GM21717 (cell line): ENCODE data around the gene CROT.

Experiments used
- ATAC-seq: cut with Tn5 transposase; IDR thresholded peaks from one replicate; pipeline ENCODE4 v1.9.1; 2021; ENCODE audit warnings: mild to moderate bottlenecking, moderate library complexity; ENCODE audit not compliant: unreplicated experiment

The CROT gene

DNA sequence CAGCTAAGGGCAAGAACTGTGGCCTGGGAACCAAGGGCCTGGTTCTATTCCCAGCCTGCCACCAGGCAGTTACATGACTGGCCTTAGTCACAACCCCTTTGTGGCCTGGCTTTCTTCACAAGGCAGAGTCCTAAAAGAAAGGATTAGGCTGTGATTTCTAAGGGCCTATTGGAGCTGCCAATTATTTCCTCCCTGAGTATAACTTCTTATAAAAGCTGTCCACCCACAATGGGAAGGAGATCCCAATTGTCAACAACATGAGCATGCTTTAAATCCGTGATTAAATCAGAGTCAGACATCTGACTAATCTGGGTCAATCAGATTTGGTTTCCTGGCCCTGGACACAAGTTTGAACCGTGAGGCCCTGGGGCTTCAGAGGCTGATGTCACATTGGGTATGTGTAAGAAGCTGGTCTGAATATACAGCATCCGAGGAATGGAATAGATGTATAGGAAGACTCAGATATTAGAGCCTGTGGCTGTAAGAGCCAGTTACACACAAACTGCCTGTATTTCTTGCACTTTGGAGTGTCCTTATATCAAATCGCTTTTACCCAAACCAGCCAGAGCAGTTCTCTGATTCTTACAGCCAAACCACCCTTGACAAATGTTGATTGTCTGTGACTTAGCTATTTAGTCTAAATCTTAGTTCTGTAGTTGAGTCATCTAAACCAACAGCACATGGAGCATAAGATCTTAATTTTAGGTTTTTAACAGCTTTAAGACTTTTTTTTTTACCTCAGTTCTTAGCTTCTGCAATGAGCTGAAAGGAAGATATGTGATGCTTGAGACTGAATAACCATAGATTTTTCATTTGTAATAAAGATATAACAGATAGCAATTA, 68.7 kb downstream of the CROT start:
- ATAC-seq = no peak

DNA sequence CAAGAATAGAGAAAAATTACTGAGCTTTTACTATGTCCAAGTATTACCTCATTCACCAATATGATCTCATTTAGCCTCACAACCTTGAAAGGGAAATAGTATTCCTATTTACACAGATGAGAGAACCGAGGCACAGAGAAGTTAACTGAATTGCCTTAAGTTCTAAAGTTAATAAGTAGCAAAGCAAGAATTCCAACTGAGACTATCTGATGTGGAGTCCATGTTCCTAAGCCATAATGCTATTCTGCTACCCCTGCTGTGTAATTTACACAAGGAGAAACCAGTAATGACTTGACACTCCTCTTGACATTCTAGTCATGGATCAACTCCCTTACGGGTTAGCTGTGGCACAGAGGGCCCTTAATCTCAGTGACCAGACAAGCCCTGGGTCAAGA, 69.3 kb downstream of the CROT start:
- ATAC-seq = no peak

DNA sequence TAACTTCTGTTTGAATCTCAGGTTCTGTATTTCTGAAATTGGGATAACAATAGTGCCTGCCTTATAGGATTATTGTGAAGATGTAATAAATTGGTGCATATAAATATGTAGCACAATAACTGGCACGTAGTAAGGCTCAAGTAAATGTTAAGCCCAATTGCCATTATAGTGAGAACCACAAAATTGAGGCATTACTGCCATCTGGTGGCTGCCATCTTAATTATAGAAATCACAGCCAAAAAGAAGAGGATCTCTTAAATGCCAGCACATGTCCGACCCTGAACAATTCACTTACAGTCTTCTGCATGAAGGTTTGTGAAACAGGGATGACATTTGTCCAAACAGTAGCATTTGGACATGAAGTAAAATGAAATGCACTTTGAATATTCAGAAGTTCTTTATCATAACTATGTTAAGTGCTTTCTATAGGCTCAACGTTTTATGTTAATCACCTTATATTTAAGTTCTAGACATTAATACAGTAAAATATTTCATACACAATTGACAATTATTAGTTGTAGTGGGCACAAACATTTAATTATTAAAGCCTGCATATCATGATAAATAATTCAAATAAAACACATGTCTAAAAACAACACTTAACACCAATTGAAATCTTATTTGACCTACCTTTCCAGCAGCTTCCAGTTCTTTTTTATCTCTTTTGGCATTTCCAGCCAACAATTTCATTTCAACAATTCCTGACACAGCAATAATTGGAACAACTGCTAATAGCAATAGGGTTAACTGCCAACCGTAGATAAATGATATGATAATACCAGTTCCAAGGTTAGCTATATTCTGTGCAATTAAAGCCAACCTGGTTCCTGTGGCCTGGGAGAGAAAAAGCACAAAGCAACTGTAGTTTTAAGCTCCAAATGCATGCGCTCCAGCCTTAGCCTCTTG, 71.5 kb downstream of the CROT start:
- ATAC-seq = peak; percentile 71

DNA sequence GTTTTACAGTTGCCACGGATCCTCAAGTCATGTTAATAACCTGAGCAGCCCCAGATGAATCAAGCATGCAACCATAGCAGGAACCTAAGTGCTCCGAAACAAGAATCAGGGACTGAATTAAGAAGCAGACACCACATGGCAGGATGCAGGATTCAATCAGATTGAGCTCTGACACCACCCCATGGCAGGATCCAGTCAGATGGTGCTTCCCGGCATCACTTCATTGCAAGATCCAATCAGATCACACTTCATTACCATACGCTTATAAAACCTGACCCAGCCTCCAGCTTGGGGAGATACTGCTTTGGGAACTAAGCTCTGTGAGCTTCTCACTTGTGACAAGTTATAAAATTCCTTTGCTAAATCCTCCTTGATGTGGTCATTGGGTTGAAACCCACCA, 74.7 kb downstream of the CROT start:
- ATAC-seq = no peak

DNA sequence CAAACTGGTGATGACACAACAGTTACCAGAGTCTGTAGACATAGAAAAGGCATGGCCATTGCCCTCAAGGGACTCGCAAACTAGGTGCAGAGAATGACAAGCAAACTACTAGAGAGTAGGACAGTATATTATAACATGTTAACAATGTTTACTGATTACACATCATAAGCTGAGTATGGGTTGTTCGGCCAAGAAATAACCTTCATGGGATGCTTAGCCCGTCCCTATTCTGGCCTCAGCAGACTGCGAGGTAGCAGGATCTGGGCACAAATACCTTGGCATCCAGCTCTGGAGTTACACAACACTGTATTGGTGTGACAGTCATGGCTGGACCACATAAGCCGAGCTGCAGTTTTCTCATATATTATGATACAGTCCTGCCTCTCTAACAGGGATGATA, 78.6 kb downstream of the CROT start:
- ATAC-seq = no peak

DNA sequence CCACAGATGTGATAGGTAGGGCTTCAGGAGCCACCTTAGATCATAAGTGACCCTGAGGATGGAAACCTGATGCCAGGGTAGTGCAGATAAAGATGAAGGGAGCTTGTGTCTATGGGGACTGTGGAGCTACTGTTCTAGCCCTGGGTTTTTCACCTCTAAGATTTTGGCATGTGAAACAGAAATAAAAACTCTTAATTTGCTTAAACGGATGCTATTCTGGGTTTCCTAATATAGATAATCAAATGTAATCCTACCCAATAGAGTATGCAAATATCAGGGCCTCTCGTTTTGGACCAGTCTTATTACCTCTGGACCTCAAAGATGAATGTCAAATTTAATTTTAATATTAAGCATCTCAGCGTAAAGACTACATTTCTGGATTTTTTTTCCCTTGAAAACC, 80.7 kb downstream of the CROT start:
- ATAC-seq = no peak

DNA sequence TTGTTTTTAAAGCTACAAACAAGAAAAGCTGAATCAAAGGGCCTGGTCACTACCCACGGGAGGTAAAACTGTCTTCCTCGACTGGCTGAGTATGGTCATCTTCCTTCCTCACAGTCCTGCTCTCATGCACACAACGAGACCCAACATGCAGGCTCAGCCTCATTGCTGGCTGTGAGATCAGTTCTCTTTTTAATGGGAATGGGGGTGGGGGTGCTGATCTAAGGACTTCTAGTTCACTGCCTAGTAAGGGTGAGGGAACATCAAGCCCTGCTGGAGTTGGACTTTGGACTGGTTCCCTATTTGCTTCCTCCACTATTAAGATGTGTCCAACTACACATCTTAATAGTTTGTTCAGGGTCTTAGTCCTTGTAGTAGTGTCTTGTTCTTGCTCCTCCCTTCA, 81.8 kb downstream of the CROT start:
- ATAC-seq = no peak

DNA sequence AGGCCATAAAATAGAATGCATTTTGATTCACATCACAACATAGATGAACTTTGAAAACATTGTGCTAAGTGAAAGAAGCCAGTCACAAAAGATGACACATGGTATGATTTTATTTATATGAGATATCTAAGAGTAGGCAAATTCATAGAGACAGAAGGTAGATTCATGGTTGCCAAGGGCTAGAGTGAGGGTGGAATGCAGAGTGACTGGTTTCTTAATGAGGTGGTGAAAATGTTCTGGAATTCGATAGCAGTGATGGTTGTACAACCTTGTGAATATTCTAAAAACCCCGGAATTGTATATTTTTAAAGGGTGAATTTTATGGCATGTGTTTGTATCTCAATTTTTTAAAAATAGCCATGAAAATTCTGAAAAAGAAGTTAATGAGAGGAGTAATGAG, 87.1 kb downstream of the CROT start:
- no peak for ATAC-seq

DNA sequence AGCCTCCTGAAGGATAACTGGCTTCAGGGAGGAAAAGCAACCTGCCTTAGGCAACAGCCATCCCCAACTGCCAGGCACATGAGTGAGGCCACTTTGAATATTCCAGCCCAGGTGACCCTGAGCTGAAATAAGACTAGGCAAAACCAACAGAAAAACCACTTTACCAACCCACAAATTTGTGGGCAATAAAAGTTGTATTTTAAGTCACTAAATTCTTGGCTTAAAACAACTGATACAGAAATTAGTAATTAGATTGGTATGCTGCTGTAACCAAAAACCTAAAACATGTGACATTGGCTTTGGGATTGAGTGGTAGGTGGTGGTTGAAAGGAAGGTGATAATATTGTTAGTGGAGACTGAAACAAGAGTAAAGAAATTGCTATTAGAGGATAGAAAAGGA, 90.1 kb downstream of the CROT start:
- ATAC-seq = no peak

DNA sequence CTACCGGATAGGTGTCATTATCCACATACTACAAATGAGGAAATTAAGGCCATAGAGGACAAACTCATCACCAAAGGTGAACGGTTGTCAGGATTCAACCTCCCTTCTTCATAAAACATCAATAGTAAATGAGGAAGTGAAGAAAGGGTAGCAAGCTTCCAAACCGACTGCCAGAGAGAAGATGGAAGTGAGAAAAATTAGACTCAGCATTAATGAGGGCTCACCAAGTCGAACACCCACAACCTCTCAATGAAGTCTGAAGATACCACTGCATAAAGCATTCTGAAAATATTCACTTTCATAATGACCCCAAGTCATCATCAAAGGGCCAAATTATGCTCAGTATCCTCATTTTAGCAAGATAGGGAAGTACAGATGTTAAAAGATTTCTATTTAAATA, 100.4 kb downstream of the CROT start:
- peak; percentile 94 for ATAC-seq

DNA sequence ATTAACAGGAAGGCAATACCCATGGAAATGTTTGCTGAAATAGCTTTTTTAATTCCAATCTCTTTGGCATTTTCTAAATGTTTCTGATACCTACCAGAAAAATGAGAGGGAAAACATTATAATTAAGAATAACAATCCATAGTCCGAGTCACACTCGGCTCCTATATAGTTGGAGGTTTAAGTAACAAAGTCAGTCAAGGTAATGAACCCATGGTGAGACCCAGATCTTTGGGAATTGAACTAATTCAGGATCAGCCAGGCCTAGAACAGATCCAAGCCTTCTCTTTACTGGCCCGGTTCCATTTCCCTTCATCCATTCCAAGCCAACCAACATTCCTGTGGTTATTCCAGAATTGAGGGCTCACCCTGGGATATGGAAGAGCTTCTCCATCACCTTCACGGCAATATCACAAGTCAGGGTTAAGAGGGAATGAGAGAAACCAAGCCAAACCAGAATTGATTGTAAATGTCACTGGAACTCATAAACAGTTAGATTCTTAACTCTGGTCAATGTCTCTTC, 101.7 kb downstream of the CROT start:
- no peak for ATAC-seq

DNA sequence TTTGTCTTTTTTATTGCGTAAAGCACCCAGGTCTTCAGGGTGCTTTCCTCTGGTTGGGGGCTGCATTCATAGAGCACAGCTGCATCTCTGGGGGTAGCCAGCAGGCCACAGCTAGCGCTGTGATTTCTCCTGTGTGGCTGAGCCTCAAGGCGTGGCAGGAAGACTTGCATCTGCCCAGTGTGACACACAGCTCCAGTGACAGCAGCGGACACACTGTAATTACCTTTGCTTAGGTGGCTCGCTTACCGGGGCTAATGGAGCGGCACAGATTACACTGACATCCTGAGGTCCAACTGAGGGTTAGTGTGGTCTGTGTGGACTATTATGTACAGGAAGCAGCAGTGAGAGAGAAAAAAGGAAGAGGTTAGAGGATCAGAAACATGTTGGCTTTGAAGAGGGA, 102.9 kb downstream of the CROT start:
- no peak for ATAC-seq
